ENCODE data around the gene ANO3.

Gene ANO3

GRCh38 chr11:26620282-26621045 lies 288.5 kb downstream of the ANO3 start:
- Histone ChIP-seq H4K5ac (ENCODE audit: low read length) (no peak overlapping the region), H3K79me2 (ENCODE audit: control insufficient read depth, insufficient read depth, low read length) (no peaks in the 10 kb centered on the region), H3K18ac (ENCODE audit: low read length) (no peak overlapping the region), H3K27me3 (ENCODE audit: insufficient read depth, low read length, poor library complexity) (no peaks in the 10 kb centered on the region), H3K23ac (ENCODE audit: low read length) (no peak overlapping the region), H2BK15ac (replicated peaks; ENCODE audit: low read depth) (no peak overlapping the region), H3K27ac (ENCODE audit: low read depth, low read length) (no peak overlapping the region), H3K79me1 (ENCODE audit: low read length) (no peaks in the 10 kb centered on the region), H2AK5ac (ENCODE audit: low read length) (no peak overlapping the region), H3K9ac (ENCODE audit: low read length) (no peak overlapping the region), H2BK120ac (ENCODE audit: low read depth, low read length) (no peak overlapping the region), H3K56ac (ENCODE audit: low read length) (no peak overlapping the region), H4K8ac (ENCODE audit: low read depth, low read length) (no peak overlapping the region), H3K4me2 (ENCODE audit: low read length) (no peak overlapping the region), H3K4me1 (ENCODE audit: control insufficient read depth, low read depth, low read length) (peaks cover 2% of the 10 kb centered on the region), H3K36me3 (ENCODE audit: control insufficient read depth, insufficient read depth, low read length) (no peaks in the 10 kb centered on the region), H3K4me3 (ENCODE audit: low read length) (no peak overlapping the region), H3K4ac (ENCODE audit: low read depth, low read length) (no peak overlapping the region), H2BK5ac (ENCODE audit: low read length) (no peak overlapping the region)
- no peak for DNase-seq
- no CpG with 5 or more reads among the region's 1 CpG for WGBS (ENCODE audit: extremely low coverage, insufficient coverage, low lambda C conversion rate)

- no peak overlapping the region for H3K27ac ChIP-seq (ENCODE audit: low read depth, low read length)
Observed at GRCh38 chr11:26621132-26621531, 289.2 kb downstream of the ANO3 start.

DNA sequence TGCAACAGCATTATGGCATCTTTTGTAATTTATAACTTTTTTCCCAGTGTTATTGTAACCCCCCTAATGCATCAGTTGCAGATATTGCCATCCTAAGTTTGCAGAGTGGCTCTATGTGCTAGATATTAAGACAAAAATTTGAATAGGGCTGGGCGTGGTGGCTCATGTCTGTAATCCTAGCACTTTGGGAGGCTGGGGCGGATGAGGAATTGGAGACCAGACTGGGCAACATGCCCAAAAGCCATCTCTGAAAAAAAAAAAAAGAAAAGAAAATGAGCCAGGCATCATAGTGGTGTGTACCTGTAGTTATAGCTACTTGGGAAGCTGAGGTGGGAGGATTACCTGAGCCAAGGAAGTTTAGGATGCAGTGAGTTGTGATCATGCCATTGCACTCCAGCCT lies 290.3 kb downstream of the ANO3 start:
- H2BK5ac ChIP-seq (ENCODE audit: low read length), result no peak overlapping the region
- H2BK15ac ChIP-seq (replicated peaks; ENCODE audit: low read depth), result no peak overlapping the region
- no peak overlapping the region for H3K4me3 ChIP-seq (ENCODE audit: low read length)
- H3K79me2 ChIP-seq (ENCODE audit: control insufficient read depth, insufficient read depth, low read length), result no peaks in the 10 kb centered on the region
- no peak overlapping the region for H2AK5ac ChIP-seq (ENCODE audit: low read length)
- no peak overlapping the region for H3K4me2 ChIP-seq (ENCODE audit: low read length)
- H4K5ac ChIP-seq (ENCODE audit: low read length), result no peak overlapping the region
- H3K27ac ChIP-seq (ENCODE audit: low read depth, low read length), result no peak overlapping the region
- H3K56ac ChIP-seq (ENCODE audit: low read length), result no peak overlapping the region
- H3K4me1 ChIP-seq (ENCODE audit: control insufficient read depth, low read depth, low read length), result peaks cover 2% of the 10 kb centered on the region
- no peak overlapping the region for H4K8ac ChIP-seq (ENCODE audit: low read depth, low read length)
- H3K23ac ChIP-seq (ENCODE audit: low read length), result no peak overlapping the region
- H3K18ac ChIP-seq (ENCODE audit: low read length), result no peak overlapping the region
- no peak overlapping the region for H3K9ac ChIP-seq (ENCODE audit: low read length)
- H3K4ac ChIP-seq (ENCODE audit: low read depth, low read length), result no peak overlapping the region
- H2BK120ac ChIP-seq (ENCODE audit: low read depth, low read length), result no peak overlapping the region
- H3K79me1 ChIP-seq (ENCODE audit: low read length), result no peaks in the 10 kb centered on the region
- WGBS (ENCODE audit: extremely low coverage, insufficient coverage, low lambda C conversion rate), result no CpG with 5 or more reads among the region's 2 CpGs
- H3K36me3 ChIP-seq (ENCODE audit: control insufficient read depth, insufficient read depth, low read length), result no peaks in the 10 kb centered on the region
- no peaks in the 10 kb centered on the region for H3K27me3 ChIP-seq (ENCODE audit: insufficient read depth, low read length, poor library complexity)
- no peak for DNase-seq

More at GRCh38 chr11:26621132-26621531, 289.2 kb downstream of the ANO3 start:
- Histone ChIP-seq H3K4me1 (ENCODE audit: control insufficient read depth, low read depth, low read length) (peaks cover 2% of the 10 kb centered on the region), H4K8ac (ENCODE audit: low read depth, low read length) (no peak overlapping the region), H3K36me3 (ENCODE audit: control insufficient read depth, insufficient read depth, low read length) (no peaks in the 10 kb centered on the region), H3K18ac (ENCODE audit: low read length) (no peak overlapping the region), H3K4ac (ENCODE audit: low read depth, low read length) (no peak overlapping the region), H3K79me2 (ENCODE audit: control insufficient read depth, insufficient read depth, low read length) (no peaks in the 10 kb centered on the region), H2BK5ac (ENCODE audit: low read length) (no peak overlapping the region), H3K9ac (ENCODE audit: low read length) (no peak overlapping the region), H3K56ac (ENCODE audit: low read length) (no peak overlapping the region), H4K5ac (ENCODE audit: low read length) (no peak overlapping the region), H3K27me3 (ENCODE audit: insufficient read depth, low read length, poor library complexity) (no peaks in the 10 kb centered on the region), H2AK5ac (ENCODE audit: low read length) (no peak overlapping the region), H3K23ac (ENCODE audit: low read length) (no peak overlapping the region), H3K4me3 (ENCODE audit: low read length) (no peak overlapping the region), H3K79me1 (ENCODE audit: low read length) (no peaks in the 10 kb centered on the region), H2BK15ac (replicated peaks; ENCODE audit: low read depth) (no peak overlapping the region), H2BK120ac (ENCODE audit: low read depth, low read length) (no peak overlapping the region), H3K4me2 (ENCODE audit: low read length) (no peak overlapping the region)
- DNase-seq, result peak; percentile 6

GRCh38 chr11:26623076-26623659 lies 291.2 kb downstream of the ANO3 start:
- Histone ChIP-seq H3K36me3 (ENCODE audit: control insufficient read depth, insufficient read depth, low read length) (no peaks in the 10 kb centered on the region), H3K9ac (ENCODE audit: low read length) (no peak overlapping the region), H2BK120ac (ENCODE audit: low read depth, low read length) (no peak overlapping the region), H3K79me1 (ENCODE audit: low read length) (no peaks in the 10 kb centered on the region), H3K4me3 (ENCODE audit: low read length) (no peak overlapping the region), H3K27me3 (ENCODE audit: insufficient read depth, low read length, poor library complexity) (no peaks in the 10 kb centered on the region), H3K4me1 (ENCODE audit: control insufficient read depth, low read depth, low read length) (peaks cover 2% of the 10 kb centered on the region), H3K4me2 (ENCODE audit: low read length) (no peak overlapping the region), H3K27ac (ENCODE audit: low read depth, low read length) (no peak overlapping the region), H3K23ac (ENCODE audit: low read length) (no peak overlapping the region), H3K56ac (ENCODE audit: low read length) (no peak overlapping the region), H4K8ac (ENCODE audit: low read depth, low read length) (no peak overlapping the region), H2AK5ac (ENCODE audit: low read length) (no peak overlapping the region), H3K18ac (ENCODE audit: low read length) (no peak overlapping the region), H3K79me2 (ENCODE audit: control insufficient read depth, insufficient read depth, low read length) (no peaks in the 10 kb centered on the region), H4K5ac (ENCODE audit: low read length) (no peak overlapping the region), H2BK5ac (ENCODE audit: low read length) (no peak overlapping the region), H2BK15ac (replicated peaks; ENCODE audit: low read depth) (no peak overlapping the region), H3K4ac (ENCODE audit: low read depth, low read length) (no peak overlapping the region)
- no peak for DNase-seq
- WGBS (ENCODE audit: extremely low coverage, insufficient coverage, low lambda C conversion rate), result no CpG with 5 or more reads among the region's 2 CpGs

GRCh38 chr11:26626346-26626745 lies 294.4 kb downstream of the ANO3 start:
- no peaks in the 10 kb centered on the region for H3K36me3 ChIP-seq (ENCODE audit: control insufficient read depth, insufficient read depth, low read length)
- no peak overlapping the region for H2AK5ac ChIP-seq (ENCODE audit: low read length)
- H2BK120ac ChIP-seq (ENCODE audit: low read depth, low read length), result no peak overlapping the region
- H3K18ac ChIP-seq (ENCODE audit: low read length), result no peak overlapping the region
- no peak overlapping the region for H4K8ac ChIP-seq (ENCODE audit: low read depth, low read length)
- WGBS (ENCODE audit: extremely low coverage, insufficient coverage, low lambda C conversion rate), result no CpG with 5 or more reads among the region's 1 CpG
- no peaks in the 10 kb centered on the region for H3K4me1 ChIP-seq (ENCODE audit: control insufficient read depth, low read depth, low read length)
- no peak overlapping the region for H2BK5ac ChIP-seq (ENCODE audit: low read length)
- no peaks in the 10 kb centered on the region for H3K79me2 ChIP-seq (ENCODE audit: control insufficient read depth, insufficient read depth, low read length)
- no peak overlapping the region for H3K4me3 ChIP-seq (ENCODE audit: low read length)
- no peak overlapping the region for H3K4me2 ChIP-seq (ENCODE audit: low read length)
- DNase-seq, result no peak
- no peak overlapping the region for H4K5ac ChIP-seq (ENCODE audit: low read length)
- H3K27me3 ChIP-seq (ENCODE audit: insufficient read depth, low read length, poor library complexity), result no peaks in the 10 kb centered on the region
- H3K4ac ChIP-seq (ENCODE audit: low read depth, low read length), result no peak overlapping the region
- H3K9ac ChIP-seq (ENCODE audit: low read length), result no peak overlapping the region
- no peak overlapping the region for H3K56ac ChIP-seq (ENCODE audit: low read length)
- no peak overlapping the region for H3K23ac ChIP-seq (ENCODE audit: low read length)
- no peak overlapping the region for H3K27ac ChIP-seq (ENCODE audit: low read depth, low read length)
- H3K79me1 ChIP-seq (ENCODE audit: low read length), result no peaks in the 10 kb centered on the region
- H2BK15ac ChIP-seq (replicated peaks; ENCODE audit: low read depth), result no peak overlapping the region
